Measurements from ENCODE around the gene TGFBR3L. TPM values are rescaled to one million over a fixed set of nuclear protein-coding genes. Genes with fewer than 3 reads are reported as not detected.
"Not testable (repeated sequence)": the region's sequence is repeated elsewhere in the genome, so short reads cannot be mapped to it uniquely, and the experiment has no call there.

The TGFBR3L gene
- total RNA-seq, 1 donor from 2014 or later, result 1.8 TPM

DNA sequence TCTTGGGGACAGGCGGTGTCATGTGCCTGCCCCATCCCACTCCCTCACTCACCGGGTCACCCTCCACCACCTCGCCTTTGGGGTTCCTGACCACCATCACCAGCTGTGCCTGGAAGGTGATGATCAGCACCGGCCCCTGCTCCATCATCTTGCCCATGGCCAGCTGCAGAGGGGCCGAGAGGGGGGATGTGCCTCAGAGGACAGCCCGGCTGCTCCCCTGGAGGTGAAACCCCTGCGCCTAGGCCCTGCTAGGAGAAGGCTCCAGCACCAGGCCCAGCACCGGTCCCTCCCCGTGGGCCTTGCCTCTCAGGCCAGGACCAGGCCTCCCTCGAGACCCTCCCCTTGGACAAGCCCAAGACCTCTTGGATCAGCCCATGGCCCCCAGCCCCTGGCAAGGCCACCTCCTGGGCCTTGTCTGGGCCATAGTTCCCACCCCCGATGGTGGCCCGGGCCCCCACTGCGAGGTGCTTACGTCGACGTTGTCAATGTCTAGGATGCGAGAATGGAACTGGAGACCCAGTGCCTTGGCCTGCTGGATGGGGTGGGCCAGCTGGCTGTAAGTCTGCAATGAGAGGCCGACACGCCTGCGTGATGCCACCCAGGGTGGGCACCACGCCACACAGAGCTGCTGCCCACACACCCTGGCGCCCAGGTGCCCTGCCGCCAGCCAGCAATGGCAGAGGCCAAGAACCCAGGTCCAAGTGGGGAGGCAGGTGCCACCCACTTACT, 13.1 kb downstream of the TGFBR3L start:
- Histone ChIP-seq H3K9ac (no peak overlapping the region), H3K36me3 (no peaks in the 10 kb centered on the region), H3K4me1 (no peaks in the 10 kb centered on the region), H3K27ac (no peak overlapping the region), H4K20me1 (ENCODE audit: low read depth) (peaks cover 45% of the 10 kb centered on the region), H3K4me2 (no peak overlapping the region), H3K9me3 (ENCODE audit: low read depth) (no peaks in the 10 kb centered on the region), H3K27me3 (no peaks in the 10 kb centered on the region), H3K79me2 (ENCODE audit: low read depth) (peaks cover 8% of the 10 kb centered on the region), H3F3A (ENCODE audit: low read depth) (peaks cover 37% of the 10 kb centered on the region), H3K4me3 (no peak overlapping the region), H2AFZ (replicated peaks) (no peak overlapping the region)
- H3K27ac Mint-ChIP-seq, result peak overlapping the region; percentile 20
- H3K9me3 Mint-ChIP-seq, result no peaks in the 10 kb centered on the region
- H3K36me3 Mint-ChIP-seq, result peaks cover 7% of the 10 kb centered on the region
- TF ChIP-seq EZH2phosphoT487 (IDR thresholded peaks at IDR 0.05), result no peak
- no peak for TF ChIP-seq EZH2 (IDR thresholded peaks at IDR 0.05)
- TF ChIP-seq, protein P1, sequence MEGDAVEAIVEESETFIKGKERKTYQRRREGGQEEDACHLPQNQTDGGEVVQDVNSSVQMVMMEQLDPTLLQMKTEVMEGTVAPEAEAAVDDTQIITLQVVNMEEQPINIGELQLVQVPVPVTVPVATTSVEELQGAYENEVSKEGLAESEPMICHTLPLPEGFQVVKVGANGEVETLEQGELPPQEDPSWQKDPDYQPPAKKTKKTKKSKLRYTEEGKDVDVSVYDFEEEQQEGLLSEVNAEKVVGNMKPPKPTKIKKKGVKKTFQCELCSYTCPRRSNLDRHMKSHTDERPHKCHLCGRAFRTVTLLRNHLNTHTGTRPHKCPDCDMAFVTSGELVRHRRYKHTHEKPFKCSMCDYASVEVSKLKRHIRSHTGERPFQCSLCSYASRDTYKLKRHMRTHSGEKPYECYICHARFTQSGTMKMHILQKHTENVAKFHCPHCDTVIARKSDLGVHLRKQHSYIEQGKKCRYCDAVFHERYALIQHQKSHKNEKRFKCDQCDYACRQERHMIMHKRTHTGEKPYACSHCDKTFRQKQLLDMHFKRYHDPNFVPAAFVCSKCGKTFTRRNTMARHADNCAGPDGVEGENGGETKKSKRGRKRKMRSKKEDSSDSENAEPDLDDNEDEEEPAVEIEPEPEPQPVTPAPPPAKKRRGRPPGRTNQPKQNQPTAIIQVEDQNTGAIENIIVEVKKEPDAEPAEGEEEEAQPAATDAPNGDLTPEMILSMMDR (IDR thresholded peaks at IDR 0.05), result no peak
- H3K27me3 Mint-ChIP-seq (ENCODE audit: insufficient read depth, low read depth), result peaks cover 12% of the 10 kb centered on the region
- peak overlapping the region; percentile 80 for H3K4me3 Mint-ChIP-seq
- peaks cover 24% of the 10 kb centered on the region for H3K4me1 Mint-ChIP-seq
- no peak for DNase-seq (ENCODE audit: low spot score)

DNA sequence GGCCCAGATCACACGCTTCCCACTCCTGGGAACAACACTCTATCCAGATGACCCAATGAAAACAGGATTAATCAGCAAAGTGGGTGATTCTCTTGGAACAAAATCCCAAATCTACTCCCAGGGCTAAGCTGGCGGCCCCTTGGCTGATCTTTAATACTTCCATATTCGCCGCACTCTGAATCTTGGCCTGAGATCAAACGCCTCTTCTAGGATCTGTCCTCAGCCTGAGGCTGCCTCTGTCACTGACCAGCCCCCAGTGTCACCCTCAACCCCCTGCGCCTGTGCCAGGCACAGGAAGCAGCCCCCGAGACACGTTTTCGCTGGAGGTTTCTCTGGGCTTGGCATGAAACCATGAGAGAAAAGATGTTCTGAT, 13.7 kb downstream of the TGFBR3L start:
- no peak overlapping the region for H3K4me3 ChIP-seq
- Mint-ChIP-seq H3K9me3 (no peaks in the 10 kb centered on the region), H3K4me1 (peaks cover 21% of the 10 kb centered on the region), H3K4me3 (peak overlapping the region; percentile 80), H3K27me3 (ENCODE audit: insufficient read depth, low read depth) (peaks cover 12% of the 10 kb centered on the region), H3K36me3 (peaks cover 7% of the 10 kb centered on the region), H3K27ac (peak overlapping the region; percentile 20)
- H3K36me3 ChIP-seq, result no peaks in the 10 kb centered on the region
- no peak for DNase-seq (ENCODE audit: low spot score)
- TF ChIP-seq, protein P1 (IDR thresholded peaks at IDR 0.05), result no peak
- no peak for TF ChIP-seq EZH2phosphoT487 (IDR thresholded peaks at IDR 0.05)
- no peak for TF ChIP-seq EZH2 (IDR thresholded peaks at IDR 0.05)
- no peaks in the 10 kb centered on the region for H3K4me1 ChIP-seq
- no peak overlapping the region for H2AFZ ChIP-seq (replicated peaks)
- no peak overlapping the region for H3K4me2 ChIP-seq
- H3K27me3 ChIP-seq, result no peaks in the 10 kb centered on the region
- peaks cover 37% of the 10 kb centered on the region for H3F3A ChIP-seq (ENCODE audit: low read depth)
- H3K9me3 ChIP-seq (ENCODE audit: low read depth), result no peaks in the 10 kb centered on the region
- peaks cover 8% of the 10 kb centered on the region for H3K79me2 ChIP-seq (ENCODE audit: low read depth)
- H3K9ac ChIP-seq, result no peak overlapping the region
- no peak overlapping the region for H3K27ac ChIP-seq
- peaks cover 40% of the 10 kb centered on the region for H4K20me1 ChIP-seq (ENCODE audit: low read depth)

DNA sequence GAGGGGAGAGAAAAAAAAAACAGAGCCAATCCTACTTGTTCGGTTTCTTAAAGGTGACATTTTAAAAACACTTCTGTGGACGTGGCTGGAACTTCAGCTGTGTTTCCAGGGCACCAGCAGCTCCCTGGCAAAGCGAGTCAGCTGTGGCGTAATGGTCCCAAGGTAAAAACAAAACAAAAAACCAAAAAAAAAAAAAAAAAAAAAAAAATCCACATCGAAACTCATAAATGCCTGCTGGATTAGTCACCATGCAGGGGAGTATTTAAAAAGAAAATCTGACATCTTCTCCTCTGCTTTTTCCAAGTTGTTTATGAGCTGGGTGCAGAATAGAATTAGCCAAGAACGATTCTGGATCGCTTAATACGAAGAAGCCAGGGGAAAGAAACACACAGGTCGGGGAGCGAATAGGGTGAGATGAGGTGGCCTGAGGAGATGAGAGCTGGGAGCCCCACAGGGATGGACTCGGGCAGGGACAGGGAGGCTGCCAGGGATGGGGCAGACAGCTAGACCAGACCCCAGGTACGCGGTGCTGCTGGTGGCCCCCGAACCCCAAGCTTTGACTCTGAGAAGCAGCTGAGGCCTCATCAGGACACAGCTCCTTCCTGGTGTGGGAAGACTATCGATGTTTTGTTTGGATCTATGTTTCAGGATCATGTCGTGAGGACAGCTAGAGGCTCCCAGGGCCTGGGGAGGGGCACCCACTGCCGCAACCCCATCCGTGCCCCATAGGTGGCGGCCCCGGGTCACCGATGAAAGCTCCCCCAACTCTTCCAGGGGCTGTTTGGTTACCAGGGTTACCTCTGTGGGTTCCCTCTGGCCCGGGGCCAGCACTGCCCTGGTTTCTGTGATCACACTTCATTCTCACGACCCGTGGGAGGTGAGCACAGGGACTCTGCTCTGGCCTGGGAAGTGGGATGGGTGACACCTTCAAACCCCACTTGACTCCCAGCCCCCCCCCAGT, 14.4 kb downstream of the TGFBR3L start:
- Histone ChIP-seq H4K20me1 (ENCODE audit: low read depth) (peaks cover 33% of the 10 kb centered on the region), H3K9ac (no peak overlapping the region), H3K9me3 (ENCODE audit: low read depth) (no peaks in the 10 kb centered on the region), H3K36me3 (no peaks in the 10 kb centered on the region), H3K27me3 (no peaks in the 10 kb centered on the region), H3K27ac (no peak overlapping the region), H3K4me1 (no peaks in the 10 kb centered on the region), H3K4me3 (no peak overlapping the region), H3F3A (ENCODE audit: low read depth) (peaks cover 37% of the 10 kb centered on the region), H3K79me2 (ENCODE audit: low read depth) (peaks cover 8% of the 10 kb centered on the region), H3K4me2 (no peak overlapping the region), H2AFZ (replicated peaks) (no peak overlapping the region)
- H3K36me3 Mint-ChIP-seq, result peaks cover 7% of the 10 kb centered on the region
- DNase-seq (ENCODE audit: low spot score), result peak; percentile 75
- TF ChIP-seq, protein P1 (IDR thresholded peaks at IDR 0.05), result peak; percentile 53
- TF ChIP-seq EZH2phosphoT487 (IDR thresholded peaks at IDR 0.05), result no peak
- TF ChIP-seq EZH2 (IDR thresholded peaks at IDR 0.05), result no peak
- H3K9me3 Mint-ChIP-seq, result no peaks in the 10 kb centered on the region
- H3K4me1 Mint-ChIP-seq, result peaks cover 18% of the 10 kb centered on the region
- peak overlapping the region; percentile 80 for H3K4me3 Mint-ChIP-seq
- peak overlapping the region; percentile 81 for H3K27ac Mint-ChIP-seq
- peaks cover 12% of the 10 kb centered on the region for H3K27me3 Mint-ChIP-seq (ENCODE audit: insufficient read depth, low read depth)

DNA sequence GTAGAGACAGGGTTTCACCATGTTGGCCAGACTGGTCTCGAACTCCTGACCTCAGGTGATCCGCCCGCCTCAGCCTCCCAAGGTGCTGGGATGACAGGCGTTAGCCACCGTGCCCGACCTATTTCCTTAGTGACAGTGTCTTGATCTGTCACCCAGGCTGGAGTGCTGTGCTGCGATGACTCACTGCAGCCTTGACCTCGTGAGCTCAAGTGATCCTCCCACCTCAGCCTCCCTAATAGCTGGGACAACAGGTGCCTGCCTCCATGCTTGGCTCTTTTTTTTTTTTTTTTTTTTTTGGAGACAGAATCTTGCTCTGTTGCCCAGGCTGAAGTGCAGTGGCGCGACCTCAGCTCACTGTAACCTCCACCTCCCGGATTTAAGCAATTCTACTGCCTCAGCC, 15.4 kb downstream of the TGFBR3L start:
- not testable (repeated sequence) for H3K27me3 Mint-ChIP-seq (ENCODE audit: insufficient read depth, low read depth); H3K9me3 ChIP-seq (ENCODE audit: low read depth); DNase-seq (ENCODE audit: low spot score); H3K36me3 Mint-ChIP-seq; H3K27me3 ChIP-seq; H3K27ac Mint-ChIP-seq; H3K79me2 ChIP-seq (ENCODE audit: low read depth); H3K4me3 Mint-ChIP-seq; H3K27ac ChIP-seq; H3K4me2 ChIP-seq; H3K9ac ChIP-seq; H3K4me3 ChIP-seq; H3K36me3 ChIP-seq; H2AFZ ChIP-seq (replicated peaks); H3K9me3 Mint-ChIP-seq; H3K4me1 ChIP-seq
- Histone ChIP-seq H3F3A (ENCODE audit: low read depth) (peaks cover 28% of the 10 kb centered on the region), H4K20me1 (ENCODE audit: low read depth) (peaks cover 23% of the 10 kb centered on the region)
- H3K4me1 Mint-ChIP-seq, result peaks cover 15% of the 10 kb centered on the region

Measured in neural progenitor cell (in vitro differentiated cells).